GM10266 (cell line): ENCODE results near the gene HAO2.
"Not testable (repeated sequence)": the region's sequence is repeated elsewhere in the genome, so short reads cannot be mapped to it uniquely, and the experiment has no call there.

ENCODE experiments used
- DNase-seq: peaks from one replicate; pipeline ENCODE4 v3.0.0; 2012; ENCODE audit errors: extremely low spot score
- TF ChIP-seq, protein P1 (sequence below): IDR thresholded peaks from 2 replicates; pipeline ENCODE4 v1.5.1; 2012; ENCODE audit warnings: mild to moderate bottlenecking, low read depth; ENCODE audit not compliant: control insufficient read depth, insufficient read depth; ENCODE audit errors: missing control alignments

The HAO2 gene

DNA sequence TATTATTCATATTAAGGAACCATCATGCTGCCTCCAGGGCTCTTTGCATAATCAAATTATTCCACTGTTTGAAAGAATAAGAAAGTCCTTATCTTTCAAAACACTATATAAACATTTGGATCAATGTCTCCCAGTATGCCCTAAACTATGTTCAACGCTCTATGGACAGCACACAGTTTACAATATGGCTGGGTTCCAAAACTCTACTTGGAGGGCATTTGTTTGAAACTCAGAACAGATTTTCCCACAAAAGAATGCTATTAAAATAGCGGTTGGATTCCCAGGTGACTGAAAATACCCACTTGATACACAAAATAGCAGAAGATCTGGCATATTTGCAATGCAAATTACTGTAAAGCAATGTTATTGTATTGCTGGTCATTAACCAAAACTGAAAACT, 3.2 kb downstream of the HAO2 start:
- DNase-seq = no peak
- TF ChIP-seq, protein P1, sequence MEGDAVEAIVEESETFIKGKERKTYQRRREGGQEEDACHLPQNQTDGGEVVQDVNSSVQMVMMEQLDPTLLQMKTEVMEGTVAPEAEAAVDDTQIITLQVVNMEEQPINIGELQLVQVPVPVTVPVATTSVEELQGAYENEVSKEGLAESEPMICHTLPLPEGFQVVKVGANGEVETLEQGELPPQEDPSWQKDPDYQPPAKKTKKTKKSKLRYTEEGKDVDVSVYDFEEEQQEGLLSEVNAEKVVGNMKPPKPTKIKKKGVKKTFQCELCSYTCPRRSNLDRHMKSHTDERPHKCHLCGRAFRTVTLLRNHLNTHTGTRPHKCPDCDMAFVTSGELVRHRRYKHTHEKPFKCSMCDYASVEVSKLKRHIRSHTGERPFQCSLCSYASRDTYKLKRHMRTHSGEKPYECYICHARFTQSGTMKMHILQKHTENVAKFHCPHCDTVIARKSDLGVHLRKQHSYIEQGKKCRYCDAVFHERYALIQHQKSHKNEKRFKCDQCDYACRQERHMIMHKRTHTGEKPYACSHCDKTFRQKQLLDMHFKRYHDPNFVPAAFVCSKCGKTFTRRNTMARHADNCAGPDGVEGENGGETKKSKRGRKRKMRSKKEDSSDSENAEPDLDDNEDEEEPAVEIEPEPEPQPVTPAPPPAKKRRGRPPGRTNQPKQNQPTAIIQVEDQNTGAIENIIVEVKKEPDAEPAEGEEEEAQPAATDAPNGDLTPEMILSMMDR = no peak

GRCh38 chr1:119372503-119373086, 4.0 kb downstream of the HAO2 start:
- TF ChIP-seq, protein P1 = peak; percentile 33
- peak; percentile 47 for DNase-seq

DNA sequence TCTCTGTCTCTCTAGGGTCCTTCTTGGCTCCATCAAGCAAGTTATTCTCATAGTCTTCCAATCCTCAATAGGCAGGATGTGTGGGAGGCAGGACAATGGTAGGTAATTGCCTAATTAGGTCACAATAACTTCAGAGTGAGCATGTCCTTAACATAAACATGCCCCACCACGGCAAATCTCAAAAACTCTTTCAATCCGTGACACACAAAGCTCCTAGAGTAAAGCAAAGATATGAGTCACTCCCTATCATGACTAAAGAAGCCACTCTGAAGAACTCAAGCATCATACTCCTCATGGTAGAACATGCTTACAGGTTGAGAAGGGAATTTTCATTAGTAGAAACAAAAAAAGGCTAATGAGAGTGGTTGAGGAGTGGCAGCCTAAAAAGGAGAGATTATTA, 4.9 kb downstream of the HAO2 start:
- TF ChIP-seq, protein P1 = no peak
- no peak for DNase-seq

GRCh38 chr1:119374208-119374874, 5.8 kb downstream of the HAO2 start:
- TF ChIP-seq, protein P1 = no peak
- DNase-seq = no peak

- no peak for DNase-seq
Measured at GRCh38 chr1:119375366-119375765, 6.8 kb downstream of the HAO2 start.

DNA sequence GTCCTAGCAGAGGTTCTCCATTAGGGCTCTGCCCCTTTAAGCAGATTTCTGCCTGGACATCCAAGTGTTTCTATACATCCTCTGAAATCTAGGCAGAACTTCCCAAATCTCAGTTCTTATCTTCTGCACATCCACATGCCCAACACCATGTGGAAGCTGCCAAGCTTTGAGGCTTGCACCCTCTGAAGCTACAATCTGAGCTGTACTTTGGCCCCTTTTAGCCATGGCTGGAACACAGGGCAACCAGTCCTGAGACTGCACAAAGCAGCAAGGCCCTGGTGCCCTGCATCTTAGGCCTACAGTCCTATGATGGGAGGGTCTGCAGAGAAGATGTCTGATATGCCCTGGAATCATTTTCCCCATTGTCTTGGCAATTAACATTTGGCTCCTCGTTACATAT, 8.0 kb downstream of the HAO2 start:
- DNase-seq = no peak
- TF ChIP-seq, protein P1 = no peak

More at GRCh38 chr1:119375366-119375765, 6.8 kb downstream of the HAO2 start:
- TF ChIP-seq, protein P1 = no peak

- not testable (repeated sequence) for DNase-seq
Measured at GRCh38 chr1:119377594-119377993, 9.0 kb downstream of the HAO2 start.
